Osteoblast (primary cell): ENCODE measurements around the gene ST6GAL1. TPM values are rescaled to one million over a fixed set of nuclear protein-coding genes. Genes with fewer than 3 reads are reported as not detected.

Experiments
- DNase-seq: peaks from one replicate; pipeline ENCODE4 v3.0.0; 2011; ENCODE audit warnings: low spot score, mixed read lengths; ENCODE audit not compliant: insufficient read length; ENCODE audit errors: missing footprints
- H2AFZ ChIP-seq: 2 replicates; pipeline ENCODE4 v1.6.0; 2011; ENCODE audit warnings: mild to moderate bottlenecking, low read length
- H3K27ac ChIP-seq: 2 replicates; pipeline ENCODE4 v1.5.1; 2011; ENCODE audit warnings: mild to moderate bottlenecking, low read depth, low read length, moderate library complexity
- H3K27me3 ChIP-seq: 2 replicates; pipeline ENCODE4 v1.6.0; 2012; ENCODE audit warnings: mild to moderate bottlenecking, control low read depth, inconsistent platforms, low read length, moderate library complexity; ENCODE audit not compliant: insufficient read depth
- H3K36me3 ChIP-seq: 2 replicates; pipeline ENCODE4 v1.5.1; 2011; ENCODE audit warnings: mild to moderate bottlenecking, low read length, control low read depth, moderate library complexity; ENCODE audit not compliant: insufficient read depth
- H3K4me1 ChIP-seq: 2 replicates; pipeline ENCODE4 v1.5.1; 2011; ENCODE audit warnings: mild to moderate bottlenecking, low read length, control low read depth, moderate library complexity; ENCODE audit not compliant: insufficient read depth
- H3K4me2 ChIP-seq: 2 replicates; pipeline ENCODE4 v1.6.0; 2011; ENCODE audit warnings: mild to moderate bottlenecking, low read length; ENCODE audit not compliant: insufficient read depth
- H3K4me3 ChIP-seq: fragments of 200-600 bp; sonication (generic); 3 replicates; pipeline ENCODE4 v1.5.1; 2012; ENCODE audit warnings: mild to moderate bottlenecking, low read length, inconsistent platforms; ENCODE audit not compliant: insufficient read depth
- H3K79me2 ChIP-seq: 2 replicates; pipeline ENCODE4 v1.6.0; 2012; ENCODE audit warnings: mild to moderate bottlenecking, low read length, control low read depth, inconsistent platforms; ENCODE audit not compliant: insufficient read depth
- H3K9me3 ChIP-seq: 2 replicates; pipeline ENCODE4 v1.5.1; 2011; ENCODE audit warnings: low read depth, low read length, control low read depth
- H4K20me1 ChIP-seq: 2 replicates; pipeline ENCODE4 v1.6.0; 2012; ENCODE audit warnings: mild to moderate bottlenecking, low read length, control low read depth; ENCODE audit not compliant: insufficient read depth
- CTCF ChIP-seq: IDR thresholded peaks from 2 replicates; pipeline ENCODE4 v1.5.1; 2011; ENCODE audit warnings: mild to moderate bottlenecking, low read depth, low read length, moderate library complexity; ENCODE audit errors: extremely low read depth
- total RNA-seq: library from RNA; depleted of rRNA; stranded (reverse); fragments of >200 nt; gene quantifications from 2 replicates; pipeline ENCODE4 v1.2.3, GENCODE V29; 2012

ST6GAL1 gene
- total RNA-seq, 1 donor, result 8.0 TPM

- H3K4me3 ChIP-seq, result peak overlapping the region; percentile 75
- H4K20me1 ChIP-seq, result no peaks in the 10 kb centered on the region
- no peaks in the 10 kb centered on the region for H3K9me3 ChIP-seq
- no peak overlapping the region for H3K27ac ChIP-seq
- peak overlapping the region; percentile 92 for H3K4me2 ChIP-seq
- TF ChIP-seq CTCF, result no peak
- H3K79me2 ChIP-seq, result no peaks in the 10 kb centered on the region
- no peaks in the 10 kb centered on the region for H3K36me3 ChIP-seq
- peaks cover 12% of the 10 kb centered on the region for H3K4me1 ChIP-seq
- DNase-seq, result no peak
- H2AFZ ChIP-seq, result peak overlapping the region; percentile 88
- H3K27me3 ChIP-seq, result peaks cover 10% of the 10 kb centered on the region
Observed at GRCh38 chr3:186930641-186931531, 560 bp downstream of the ST6GAL1 start.

GRCh38 chr3:186931532-186932280 is 1.4 kb downstream of the ST6GAL1 start:
- Histone ChIP-seq H3K9me3 (no peaks in the 10 kb centered on the region), H3K27me3 (peaks cover 10% of the 10 kb centered on the region), H3K27ac (no peak overlapping the region), H2AFZ (peak overlapping the region; percentile 88), H3K79me2 (no peaks in the 10 kb centered on the region), H3K4me3 (peak overlapping the region; percentile 75), H4K20me1 (no peaks in the 10 kb centered on the region), H3K4me1 (peaks cover 12% of the 10 kb centered on the region), H3K4me2 (peak overlapping the region; percentile 92), H3K36me3 (no peaks in the 10 kb centered on the region)
- no peak for TF ChIP-seq CTCF
- DNase-seq, result peak; percentile 76

GRCh38 chr3:186932281-186933181 is 2.2 kb downstream of the ST6GAL1 start:
- Histone ChIP-seq H2AFZ (peak overlapping the region; percentile 88), H3K27ac (no peak overlapping the region), H3K9me3 (no peaks in the 10 kb centered on the region), H3K27me3 (peaks cover 10% of the 10 kb centered on the region), H3K4me1 (peaks cover 12% of the 10 kb centered on the region), H3K4me2 (peak overlapping the region; percentile 92), H3K79me2 (no peaks in the 10 kb centered on the region), H4K20me1 (no peaks in the 10 kb centered on the region), H3K4me3 (peak overlapping the region; percentile 75), H3K36me3 (no peaks in the 10 kb centered on the region)
- DNase-seq, result no peak
- TF ChIP-seq CTCF, result no peak
